ENCODE measurements around the gene GFRA1. TPM values are rescaled to one million over a fixed set of nuclear protein-coding genes. Genes with fewer than 3 reads are reported as not detected.

GFRA1 gene
- total and polyA plus RNA-seq, 2 donors (not counting 1 experiment from before 2014, with no cell fraction given): 6.3 to 29.6 TPM

GRCh38 chr10:116096526-116096925 is 176.5 kb downstream of the GFRA1 start:
- Histone ChIP-seq H3K9ac (ENCODE audit: insufficient read depth, low read length) (no peak overlapping the region), H3K4me2 (ENCODE audit: extremely low read depth, insufficient read depth, low read length) (no peak overlapping the region), H3K27ac (ENCODE audit: insufficient read depth, low read length) (no peak overlapping the region), H3K36me3 (ENCODE audit: control insufficient read depth, insufficient read depth, low read length) (no peaks in the 10 kb centered on the region), H3K4me3 (replicated peaks in 1 of 4; ENCODE audit: control extremely low read depth in 1 of 4, insufficient read depth in 1 of 4, low read depth in 3 of 4, low read length in 4 of 4) (no peak overlapping the region), H2AFZ (ENCODE audit: low read length) (no peak overlapping the region), H3K4me1 (ENCODE audit: control insufficient read depth, extremely low read depth, insufficient read depth, low read length) (no peaks in the 10 kb centered on the region), H4K20me1 (ENCODE audit: control insufficient read depth, extremely low read depth, insufficient read depth, low read length) (no peaks in the 10 kb centered on the region), H3K27me3 (ENCODE audit: control insufficient read depth, insufficient read depth, low read length) (no peaks in the 10 kb centered on the region), H3K9me3 (ENCODE audit: control insufficient read depth, insufficient read depth, low read depth, low read length) (no peaks in the 10 kb centered on the region), H3K79me2 (ENCODE audit: control insufficient read depth, insufficient read depth, low read length) (no peaks in the 10 kb centered on the region)
- no peak for DNase-seq (ENCODE audit: low read depth in 2 of 2)
- no peak for TF ChIP-seq EZH2 (IDR thresholded peaks at IDR 0.05; ENCODE audit: low read length, missing control alignments)
- no peak for TF ChIP-seq CTCF (conservative IDR thresholded peaks at IDR 0.05 in 1 of 2, IDR thresholded peaks at IDR 0.05 in 1 of 2; ENCODE audit: low read depth in 1 of 2, low read length in 2 of 2)

- Histone ChIP-seq H3K27me3 (ENCODE audit: control insufficient read depth, insufficient read depth, low read length) (no peaks in the 10 kb centered on the region), H3K9me3 (ENCODE audit: control insufficient read depth, insufficient read depth, low read depth, low read length) (no peaks in the 10 kb centered on the region), H3K36me3 (ENCODE audit: control insufficient read depth, insufficient read depth, low read length) (no peaks in the 10 kb centered on the region), H3K4me1 (ENCODE audit: control insufficient read depth, extremely low read depth, insufficient read depth, low read length) (no peaks in the 10 kb centered on the region), H3K27ac (ENCODE audit: insufficient read depth, low read length) (no peak overlapping the region), H3K4me2 (ENCODE audit: extremely low read depth, insufficient read depth, low read length) (no peak overlapping the region), H4K20me1 (ENCODE audit: control insufficient read depth, extremely low read depth, insufficient read depth, low read length) (no peaks in the 10 kb centered on the region), H3K9ac (ENCODE audit: insufficient read depth, low read length) (no peak overlapping the region), H2AFZ (ENCODE audit: low read length) (no peak overlapping the region), H3K4me3 (replicated peaks in 1 of 4; ENCODE audit: control extremely low read depth in 1 of 4, insufficient read depth in 1 of 4, low read depth in 3 of 4, low read length in 4 of 4) (no peak overlapping the region), H3K79me2 (ENCODE audit: control insufficient read depth, insufficient read depth, low read length) (no peaks in the 10 kb centered on the region)
- TF ChIP-seq CTCF (conservative IDR thresholded peaks at IDR 0.05 in 1 of 2, IDR thresholded peaks at IDR 0.05 in 1 of 2; ENCODE audit: low read depth in 1 of 2, low read length in 2 of 2) (no peak), EZH2 (IDR thresholded peaks at IDR 0.05; ENCODE audit: low read length, missing control alignments) (no peak)
- DNase-seq (ENCODE audit: low read depth in 2 of 2): no peak
These were observed 178.7 kb downstream of the GFRA1 start for GRCh38 chr10:116094356-116094755.

GRCh38 chr10:116093031-116093430 is 180.0 kb downstream of the GFRA1 start:
- H3K27ac ChIP-seq (ENCODE audit: insufficient read depth, low read length): no peak overlapping the region
- no peaks in the 10 kb centered on the region for H3K79me2 ChIP-seq (ENCODE audit: control insufficient read depth, insufficient read depth, low read length)
- DNase-seq (ENCODE audit: low read depth in 2 of 2): no peak
- no peaks in the 10 kb centered on the region for H3K4me1 ChIP-seq (ENCODE audit: control insufficient read depth, extremely low read depth, insufficient read depth, low read length)
- H3K9me3 ChIP-seq (ENCODE audit: control insufficient read depth, insufficient read depth, low read depth, low read length): no peaks in the 10 kb centered on the region
- H3K9ac ChIP-seq (ENCODE audit: insufficient read depth, low read length): no peak overlapping the region
- no peak overlapping the region for H3K4me3 ChIP-seq (replicated peaks in 1 of 4; ENCODE audit: control extremely low read depth in 1 of 4, insufficient read depth in 1 of 4, low read depth in 3 of 4, low read length in 4 of 4)
- no peaks in the 10 kb centered on the region for H3K27me3 ChIP-seq (ENCODE audit: control insufficient read depth, insufficient read depth, low read length)
- H2AFZ ChIP-seq (ENCODE audit: low read length): no peak overlapping the region
- TF ChIP-seq EZH2 (IDR thresholded peaks at IDR 0.05; ENCODE audit: low read length, missing control alignments) (no peak), CTCF (conservative IDR thresholded peaks at IDR 0.05 in 1 of 2, IDR thresholded peaks at IDR 0.05 in 1 of 2; ENCODE audit: low read depth in 1 of 2, low read length in 2 of 2) (no peak)
- H4K20me1 ChIP-seq (ENCODE audit: control insufficient read depth, extremely low read depth, insufficient read depth, low read length): no peaks in the 10 kb centered on the region
- H3K4me2 ChIP-seq (ENCODE audit: extremely low read depth, insufficient read depth, low read length): no peak overlapping the region
- no peaks in the 10 kb centered on the region for H3K36me3 ChIP-seq (ENCODE audit: control insufficient read depth, insufficient read depth, low read length)
